GM12872 (cell line): ENCODE results near the gene UQCR10.

Experiments
- CTCF ChIP-seq: IDR thresholded peaks from 3 replicates; pipeline ENCODE4 v1.5.1; 2011; ENCODE audit warnings: low read depth, mild to moderate bottlenecking, low read length, moderate library complexity; ENCODE audit not compliant: insufficient read depth

UQCR10 gene

GRCh38 chr22:29811377-29811776 lies 44.2 kb downstream of the UQCR10 start:
- TF ChIP-seq CTCF = no peak

- no peak for TF ChIP-seq CTCF
Measured at GRCh38 chr22:29813126-29813525, 46.0 kb downstream of the UQCR10 start.

- no peak for TF ChIP-seq CTCF
Measured at GRCh38 chr22:29813563-29813962, 46.4 kb downstream of the UQCR10 start.

GRCh38 chr22:29814003-29814402 lies 46.8 kb downstream of the UQCR10 start:
- no peak for TF ChIP-seq CTCF

GRCh38 chr22:29815580-29815979 lies 48.4 kb downstream of the UQCR10 start:
- TF ChIP-seq CTCF = no peak

- TF ChIP-seq CTCF = no peak
Measured at GRCh38 chr22:29816128-29816527, 49.0 kb downstream of the UQCR10 start.

GRCh38 chr22:29816539-29816938 lies 49.4 kb downstream of the UQCR10 start:
- TF ChIP-seq CTCF = no peak

- TF ChIP-seq CTCF = no peak
Measured at GRCh38 chr22:29816980-29817379, 49.8 kb downstream of the UQCR10 start.
